ENCODE measurements around the gene AKAP8. TPM values are rescaled to one million over a fixed set of nuclear protein-coding genes. Genes with fewer than 3 reads are reported as not detected.

AKAP8 gene
- polyA plus RNA-seq, 1 donor (not counting 4 experiments of a cell fraction or from before 2014, with no cell fraction given) = 18.1 TPM

DNA sequence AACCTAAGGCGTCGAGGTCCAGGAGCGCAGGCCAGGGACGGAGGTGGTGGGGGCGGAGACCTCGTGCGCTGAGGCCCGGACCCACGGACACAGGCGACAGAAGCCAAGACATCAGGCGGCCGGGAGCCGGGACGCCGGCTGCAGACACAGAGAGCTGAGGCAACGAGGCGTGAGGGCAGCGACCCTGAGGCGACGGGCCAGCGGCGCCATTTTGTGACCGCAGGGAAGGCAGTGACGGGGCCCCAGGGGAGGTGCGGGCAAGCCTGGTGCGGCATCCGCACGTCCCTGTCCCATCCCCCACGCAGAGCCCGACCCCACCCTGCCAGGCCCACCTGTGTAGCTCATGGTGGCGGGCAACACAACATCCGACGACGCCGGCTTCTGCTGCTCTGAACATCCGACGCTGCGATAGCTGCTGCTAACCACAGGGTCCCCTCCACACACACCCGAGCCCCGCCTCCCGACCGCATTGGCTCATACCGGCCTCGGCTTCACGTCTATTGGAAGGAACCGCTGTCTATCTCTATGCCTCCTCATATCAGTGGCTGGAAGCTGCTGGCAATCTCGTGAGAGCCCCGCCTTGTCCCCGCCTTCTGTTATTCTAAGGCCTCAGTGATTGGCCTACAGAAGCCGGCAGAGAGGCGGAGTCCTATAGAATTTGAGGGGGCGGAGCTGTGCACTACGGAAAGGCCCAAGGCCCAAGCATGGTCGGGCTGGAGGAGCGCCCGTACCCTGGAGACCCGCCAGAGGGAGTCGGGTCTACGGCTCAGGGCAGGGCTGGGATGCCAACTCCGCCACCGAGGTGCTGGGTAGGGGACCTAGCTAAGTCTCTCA is 39.2 kb upstream of the AKAP8 start, which contains the start of gene AKAP8L:
TSS of gene AKAP8L (minus strand) at position 410 of the 834 bp plus-strand sequence. CDS start at position 345, 65 bp downstream.
- H3K4me2 ChIP-seq (ENCODE audit: control insufficient read depth, extremely low read depth, insufficient read depth, low read depth, low read length) = peak within 1 kb of the TSS; percentile 100
- H3K4me3 ChIP-seq (ENCODE audit: control insufficient read depth in 2 of 3, extremely low read depth in 1 of 3, insufficient read depth in 2 of 3, low read depth in 1 of 3, low read length in 3 of 3) = peak within 1 kb of the TSS; percentile 90 to 97 (median 93)
- DNase-seq (ENCODE audit: low read depth, low spot score) (peak; percentile 98), FAIRE-seq (peak; percentile 79)
- H3K9me1 ChIP-seq (ENCODE audit: control insufficient read depth, extremely low read depth, insufficient read depth, low read length) = no peaks in the 10 kb centered on the region
- H4K20me1 ChIP-seq (ENCODE audit: control insufficient read depth, extremely low read depth, insufficient read depth, low read length) = peaks cover 6% of the 10 kb centered on the region
- H3K27me3 ChIP-seq (ENCODE audit: control insufficient read depth, extremely low read depth, insufficient read depth, low read length) = no peaks in the 10 kb centered on the region
- dilution Hi-C loops (cut with MboI; ENCODE audit: extremely low pct_ligation_motif_present, low sequenced_read_pairs) = no loop called here
- peaks cover 47% of the 10 kb centered on the region for H3K79me2 ChIP-seq (ENCODE audit: control insufficient read depth, insufficient read depth, low read length)
- H3K9ac ChIP-seq (ENCODE audit: control insufficient read depth, extremely low read depth, insufficient read depth, low read length) = peak within 1 kb of the TSS; percentile 94
- peak within 1 kb of the TSS; percentile 81 for H2AFZ ChIP-seq (ENCODE audit: control insufficient read depth, low read length)
- peaks cover 9 to 16% of the 10 kb centered on the region in 2 experiments for H3K36me3 ChIP-seq (ENCODE audit: control insufficient read depth in 2 of 2, extremely low read depth in 1 of 2, insufficient read depth in 2 of 2, low read length in 2 of 2)
- H3K9me3 ChIP-seq (ENCODE audit: control insufficient read depth, low read depth, low read length) = peaks cover 5% of the 10 kb centered on the region
- H3K4me1 ChIP-seq (ENCODE audit: control insufficient read depth, extremely low read depth, insufficient read depth, low read length) = peaks cover 11% of the 10 kb centered on the region
- peak within 1 kb of the TSS; percentile 77 for H3K27ac ChIP-seq (ENCODE audit: control insufficient read depth, insufficient read depth, low read length)
- TF ChIP-seq EZH2 (IDR thresholded peaks at IDR 0.05; ENCODE audit: low read length) = no peak
- TF ChIP-seq, protein P1, sequence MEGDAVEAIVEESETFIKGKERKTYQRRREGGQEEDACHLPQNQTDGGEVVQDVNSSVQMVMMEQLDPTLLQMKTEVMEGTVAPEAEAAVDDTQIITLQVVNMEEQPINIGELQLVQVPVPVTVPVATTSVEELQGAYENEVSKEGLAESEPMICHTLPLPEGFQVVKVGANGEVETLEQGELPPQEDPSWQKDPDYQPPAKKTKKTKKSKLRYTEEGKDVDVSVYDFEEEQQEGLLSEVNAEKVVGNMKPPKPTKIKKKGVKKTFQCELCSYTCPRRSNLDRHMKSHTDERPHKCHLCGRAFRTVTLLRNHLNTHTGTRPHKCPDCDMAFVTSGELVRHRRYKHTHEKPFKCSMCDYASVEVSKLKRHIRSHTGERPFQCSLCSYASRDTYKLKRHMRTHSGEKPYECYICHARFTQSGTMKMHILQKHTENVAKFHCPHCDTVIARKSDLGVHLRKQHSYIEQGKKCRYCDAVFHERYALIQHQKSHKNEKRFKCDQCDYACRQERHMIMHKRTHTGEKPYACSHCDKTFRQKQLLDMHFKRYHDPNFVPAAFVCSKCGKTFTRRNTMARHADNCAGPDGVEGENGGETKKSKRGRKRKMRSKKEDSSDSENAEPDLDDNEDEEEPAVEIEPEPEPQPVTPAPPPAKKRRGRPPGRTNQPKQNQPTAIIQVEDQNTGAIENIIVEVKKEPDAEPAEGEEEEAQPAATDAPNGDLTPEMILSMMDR (optimal IDR thresholded peaks at IDR 0.05 in 1 of 3, IDR thresholded peaks at IDR 0.05 in 1 of 3, conservative IDR thresholded peaks at IDR 0.05 in 1 of 3; ENCODE audit: extremely low read depth in 1 of 3, insufficient read depth in 2 of 3, low read length in 3 of 3) = peak; percentile 65 to 75 (median 66)

DNA sequence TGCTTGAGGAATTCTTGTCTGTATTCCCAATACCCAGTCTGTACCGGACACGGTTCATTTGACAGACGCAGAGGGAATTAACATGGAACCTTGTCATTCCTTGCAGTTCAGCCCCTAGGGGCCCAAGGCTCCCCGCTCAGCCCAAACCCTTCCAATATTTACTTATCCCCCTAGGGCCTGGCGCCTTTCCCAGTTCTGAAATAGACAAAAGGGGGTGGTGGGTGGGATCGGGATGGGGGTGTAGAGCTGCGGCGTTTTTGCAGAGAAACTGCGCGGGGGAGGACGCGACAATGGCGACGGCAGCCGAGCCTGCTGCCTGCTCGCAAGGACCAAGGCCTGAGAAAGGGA is 38.6 kb upstream of the AKAP8 start:
- peaks cover 4 to 12% of the 10 kb centered on the region in 2 experiments for H3K36me3 ChIP-seq (ENCODE audit: control insufficient read depth in 2 of 2, extremely low read depth in 1 of 2, insufficient read depth in 2 of 2, low read length in 2 of 2)
- no peaks in the 10 kb centered on the region for H3K27me3 ChIP-seq (ENCODE audit: control insufficient read depth, extremely low read depth, insufficient read depth, low read length)
- H3K9ac ChIP-seq (ENCODE audit: control insufficient read depth, extremely low read depth, insufficient read depth, low read length) = peak overlapping the region; percentile 94
- no peaks in the 10 kb centered on the region for H3K9me1 ChIP-seq (ENCODE audit: control insufficient read depth, extremely low read depth, insufficient read depth, low read length)
- no peak for TF ChIP-seq EZH2 (IDR thresholded peaks at IDR 0.05; ENCODE audit: low read length)
- TF ChIP-seq, protein P1 (optimal IDR thresholded peaks at IDR 0.05 in 1 of 3, IDR thresholded peaks at IDR 0.05 in 1 of 3, conservative IDR thresholded peaks at IDR 0.05 in 1 of 3; ENCODE audit: extremely low read depth in 1 of 3, insufficient read depth in 2 of 3, low read length in 3 of 3) = no peak
- no peak for DNase-seq (ENCODE audit: low read depth, low spot score)
- H3K9me3 ChIP-seq (ENCODE audit: control insufficient read depth, low read depth, low read length) = peaks cover 2% of the 10 kb centered on the region
- H3K79me2 ChIP-seq (ENCODE audit: control insufficient read depth, insufficient read depth, low read length) = peaks cover 53% of the 10 kb centered on the region
- peak overlapping the region; percentile 85 for H3K4me2 ChIP-seq (ENCODE audit: control insufficient read depth, extremely low read depth, insufficient read depth, low read depth, low read length)
- no peak for FAIRE-seq
- peak overlapping the region; percentile 77 for H3K27ac ChIP-seq (ENCODE audit: control insufficient read depth, insufficient read depth, low read length)
- H3K4me3 ChIP-seq (ENCODE audit: control insufficient read depth in 2 of 3, extremely low read depth in 1 of 3, insufficient read depth in 2 of 3, low read depth in 1 of 3, low read length in 3 of 3) = peak overlapping the region; percentile 90 to 97 (median 93)
- dilution Hi-C loops (cut with MboI; ENCODE audit: extremely low pct_ligation_motif_present, low sequenced_read_pairs) = no loop called here
- peaks cover 11% of the 10 kb centered on the region for H3K4me1 ChIP-seq (ENCODE audit: control insufficient read depth, extremely low read depth, insufficient read depth, low read length)
- peaks cover 11% of the 10 kb centered on the region for H4K20me1 ChIP-seq (ENCODE audit: control insufficient read depth, extremely low read depth, insufficient read depth, low read length)
- peak overlapping the region; percentile 81 for H2AFZ ChIP-seq (ENCODE audit: control insufficient read depth, low read length)

Measured in keratinocyte (primary cell).